ENCODE measurements around the gene GBF1. TPM values are rescaled to one million over a fixed set of nuclear protein-coding genes. Genes with fewer than 3 reads are reported as not detected.

Gene GBF1
- total RNA-seq, 1 experiment from 2014 or later: 23.7 TPM

GRCh38 chr10:102313221-102313896, 68.0 kb downstream of the GBF1 start:
- Histone ChIP-seq H2BK20ac (ENCODE audit: low read depth, low read length, poor library complexity, severe bottlenecking) (no peak overlapping the region), H2AK5ac (ENCODE audit: insufficient read length, low read length) (no peak overlapping the region), H2BK120ac (ENCODE audit: low read depth, low read length, poor library complexity, severe bottlenecking) (no peak overlapping the region), H3K14ac (ENCODE audit: insufficient read depth, low read length) (no peak overlapping the region), H3K4me2 (ENCODE audit: insufficient read depth, insufficient read length, low read length) (no peak overlapping the region), H3K18ac (ENCODE audit: insufficient read length, low read depth, low read length) (no peak overlapping the region), H4K20me1 (ENCODE audit: control insufficient read depth, insufficient read depth, insufficient read length) (no peaks in the 10 kb centered on the region), H3K79me2 (ENCODE audit: insufficient read depth, low read length) (no peaks in the 10 kb centered on the region), H3K4ac (ENCODE audit: low read depth, low read length) (no peak overlapping the region), H3K9me3 (ENCODE audit: control insufficient read depth, low read depth, low read length) (no peaks in the 10 kb centered on the region), H3K4me1 (ENCODE audit: insufficient read depth, low read length) (peaks cover 3% of the 10 kb centered on the region; the same call in 1 of the 2 replicates), H4K8ac (replicated peaks; ENCODE audit: insufficient read length, low read depth, low read length) (no peak overlapping the region), H3K27ac (ENCODE audit: insufficient read length, low read depth, low read length) (no peak overlapping the region), H3K23me2 (ENCODE audit: insufficient read length, low read depth, low read length, poor library complexity, severe bottlenecking) (no peaks in the 10 kb centered on the region), H3K9ac (ENCODE audit: extremely low read depth, insufficient read length, low read length) (no peak overlapping the region), H3K27me3 (ENCODE audit: insufficient read depth, low read length) (no peaks in the 10 kb centered on the region), H3K56ac (ENCODE audit: insufficient read length, low read depth, low read length) (no peak overlapping the region), H2BK5ac (ENCODE audit: insufficient read length, low read length) (no peak overlapping the region), H2BK12ac (ENCODE audit: insufficient read length, low read depth, low read length) (no peak overlapping the region), H3K79me1 (ENCODE audit: insufficient read depth, low read depth, low read length, poor library complexity, severe bottlenecking) (no peaks in the 10 kb centered on the region), H4K5ac (ENCODE audit: insufficient read length, low read depth, low read length) (no peak overlapping the region), H4K91ac (ENCODE audit: insufficient read length, low read depth, low read length) (no peak overlapping the region), H2BK15ac (ENCODE audit: low read depth, low read length) (no peak overlapping the region), H3T11ph (ENCODE audit: low read length) (no peak overlapping the region), H3K23ac (ENCODE audit: insufficient read length, low read depth, low read length) (no peak overlapping the region), H2AFZ (ENCODE audit: low read length) (no peak overlapping the region)
- peaks cover 16 to 18% of the 10 kb centered on the region in 2 experiments for H3K4me1 Mint-ChIP-seq
- no CpG with 5 or more reads among the region's 8 CpGs for WGBS (ENCODE audit: extremely low coverage, insufficient read length, low lambda C conversion rate)
- TF ChIP-seq, protein P1, sequence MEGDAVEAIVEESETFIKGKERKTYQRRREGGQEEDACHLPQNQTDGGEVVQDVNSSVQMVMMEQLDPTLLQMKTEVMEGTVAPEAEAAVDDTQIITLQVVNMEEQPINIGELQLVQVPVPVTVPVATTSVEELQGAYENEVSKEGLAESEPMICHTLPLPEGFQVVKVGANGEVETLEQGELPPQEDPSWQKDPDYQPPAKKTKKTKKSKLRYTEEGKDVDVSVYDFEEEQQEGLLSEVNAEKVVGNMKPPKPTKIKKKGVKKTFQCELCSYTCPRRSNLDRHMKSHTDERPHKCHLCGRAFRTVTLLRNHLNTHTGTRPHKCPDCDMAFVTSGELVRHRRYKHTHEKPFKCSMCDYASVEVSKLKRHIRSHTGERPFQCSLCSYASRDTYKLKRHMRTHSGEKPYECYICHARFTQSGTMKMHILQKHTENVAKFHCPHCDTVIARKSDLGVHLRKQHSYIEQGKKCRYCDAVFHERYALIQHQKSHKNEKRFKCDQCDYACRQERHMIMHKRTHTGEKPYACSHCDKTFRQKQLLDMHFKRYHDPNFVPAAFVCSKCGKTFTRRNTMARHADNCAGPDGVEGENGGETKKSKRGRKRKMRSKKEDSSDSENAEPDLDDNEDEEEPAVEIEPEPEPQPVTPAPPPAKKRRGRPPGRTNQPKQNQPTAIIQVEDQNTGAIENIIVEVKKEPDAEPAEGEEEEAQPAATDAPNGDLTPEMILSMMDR (conservative IDR thresholded peaks at IDR 0.05): no peak
- no peak overlapping the region for H3K4me3 Mint-ChIP-seq
- no peaks in the 10 kb centered on the region for H3K9me3 Mint-ChIP-seq
- no peak overlapping the region for H3K27ac Mint-ChIP-seq
- H3K36me3 Mint-ChIP-seq (ENCODE audit: insufficient read depth in 1 of 3, low read depth in 3 of 3): no peaks in the 10 kb centered on the region
- no peaks in the 10 kb centered on the region for H3K27me3 Mint-ChIP-seq (ENCODE audit: low read depth)
- DNase-seq: no peak
